ENCODE results near the gene ACKR1.

DNA sequence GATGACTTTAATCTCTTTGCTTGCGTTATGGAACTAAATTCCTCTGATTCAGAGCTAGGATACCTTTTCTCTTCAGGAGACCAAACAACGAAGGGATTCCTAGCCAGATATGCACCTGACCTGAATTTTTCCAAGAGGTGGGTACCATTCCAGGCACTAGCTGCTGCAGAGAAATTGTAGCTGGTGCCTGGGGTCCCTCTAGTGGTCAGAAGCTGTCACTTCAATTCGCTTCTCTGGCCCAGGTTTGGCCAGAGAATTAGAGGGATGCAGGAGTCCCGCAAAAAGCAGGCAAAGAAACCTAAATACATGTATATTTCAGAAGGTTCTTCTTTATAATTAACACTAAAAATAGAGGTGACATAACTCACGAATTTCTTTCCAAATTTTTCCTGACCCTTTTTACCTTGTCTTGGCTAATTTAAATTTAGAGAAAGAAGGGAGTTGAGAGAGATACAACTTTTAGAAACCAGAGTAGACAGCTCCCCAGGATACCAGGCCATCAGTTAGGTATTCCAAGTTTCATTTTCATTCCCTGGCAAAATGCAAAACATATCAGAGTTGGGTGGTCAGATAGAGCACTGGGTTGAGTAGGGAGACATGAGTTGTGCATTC lies 9.6 kb downstream of the ACKR1 start:
- TF ChIP-seq, protein P1, sequence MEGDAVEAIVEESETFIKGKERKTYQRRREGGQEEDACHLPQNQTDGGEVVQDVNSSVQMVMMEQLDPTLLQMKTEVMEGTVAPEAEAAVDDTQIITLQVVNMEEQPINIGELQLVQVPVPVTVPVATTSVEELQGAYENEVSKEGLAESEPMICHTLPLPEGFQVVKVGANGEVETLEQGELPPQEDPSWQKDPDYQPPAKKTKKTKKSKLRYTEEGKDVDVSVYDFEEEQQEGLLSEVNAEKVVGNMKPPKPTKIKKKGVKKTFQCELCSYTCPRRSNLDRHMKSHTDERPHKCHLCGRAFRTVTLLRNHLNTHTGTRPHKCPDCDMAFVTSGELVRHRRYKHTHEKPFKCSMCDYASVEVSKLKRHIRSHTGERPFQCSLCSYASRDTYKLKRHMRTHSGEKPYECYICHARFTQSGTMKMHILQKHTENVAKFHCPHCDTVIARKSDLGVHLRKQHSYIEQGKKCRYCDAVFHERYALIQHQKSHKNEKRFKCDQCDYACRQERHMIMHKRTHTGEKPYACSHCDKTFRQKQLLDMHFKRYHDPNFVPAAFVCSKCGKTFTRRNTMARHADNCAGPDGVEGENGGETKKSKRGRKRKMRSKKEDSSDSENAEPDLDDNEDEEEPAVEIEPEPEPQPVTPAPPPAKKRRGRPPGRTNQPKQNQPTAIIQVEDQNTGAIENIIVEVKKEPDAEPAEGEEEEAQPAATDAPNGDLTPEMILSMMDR (IDR thresholded peaks at IDR 0.05), result peak in 2 of 3 donors; percentile 21 to 40
- TF ChIP-seq POLR2A (IDR thresholded peaks at IDR 0.05), result no peak
